Kidney glomerular epithelial cell (primary cell): Measurements from ENCODE around the gene GTF2IRD1.
A peak's percentile ranks its signal among the peaks of the same experiment; 100 is the strongest.
"Not testable (repeated sequence)": the region's sequence is repeated elsewhere in the genome, so short reads cannot be mapped to it uniquely, and the experiment has no call there.

Experiments used
- DNase-seq: peaks from one replicate; lab custom pipeline; 2025; lab: John Stamatoyannopoulos, UW

Gene GTF2IRD1

GRCh38 chr7:74604326-74605020 is 150.8 kb downstream of the GTF2IRD1 start:
- DNase-seq, result no peak

- no peak for DNase-seq
These were observed 152.6 kb downstream of the GTF2IRD1 start for GRCh38 chr7:74606101-74606908.

- DNase-seq, result no peak
These were observed 153.3 kb downstream of the GTF2IRD1 start for GRCh38 chr7:74606909-74607510.

GRCh38 chr7:74612015-74612829 is 158.5 kb downstream of the GTF2IRD1 start:
- DNase-seq, result peak; percentile 50

GRCh38 chr7:74615933-74616780 is 162.5 kb downstream of the GTF2IRD1 start:
- no peak for DNase-seq

- DNase-seq, result no peak
These were observed 163.6 kb downstream of the GTF2IRD1 start for GRCh38 chr7:74617180-74617744.

- DNase-seq, result no peak
These were observed 165.6 kb downstream of the GTF2IRD1 start for GRCh38 chr7:74619235-74619860.

- no peak for DNase-seq
These were observed 168.6 kb downstream of the GTF2IRD1 start for GRCh38 chr7:74622228-74622749.

- DNase-seq, result no peak
These were observed 169.4 kb downstream of the GTF2IRD1 start for GRCh38 chr7:74623135-74623534.

- peak; percentile 23 for DNase-seq
These were observed 171.7 kb downstream of the GTF2IRD1 start for GRCh38 chr7:74625446-74625845.

GRCh38 chr7:74627661-74628411 is 174.1 kb downstream of the GTF2IRD1 start:
- DNase-seq, result no peak

GRCh38 chr7:74632505-74632904 is 178.8 kb downstream of the GTF2IRD1 start:
- DNase-seq, result no peak

- no peak for DNase-seq
These were observed 179.8 kb downstream of the GTF2IRD1 start for GRCh38 chr7:74633451-74633921.

GRCh38 chr7:74637745-74638144 is 184.0 kb downstream of the GTF2IRD1 start:
- DNase-seq, result no peak

- not testable (repeated sequence) for DNase-seq
These were observed 196.3 kb downstream of the GTF2IRD1 start for GRCh38 chr7:74650055-74650454.

GRCh38 chr7:74650493-74651132 is 196.9 kb downstream of the GTF2IRD1 start:
- DNase-seq, result not testable (repeated sequence)

GRCh38 chr7:74651133-74651504 is 197.4 kb downstream of the GTF2IRD1 start:
- not testable (repeated sequence) for DNase-seq
